ENCODE results near the gene SPIN3. TPM values are rescaled to one million over a fixed set of nuclear protein-coding genes. Genes with fewer than 3 reads are reported as not detected.

SPIN3 gene
- 7.0 and 8.7 TPM in 2 replicates for total RNA-seq

GRCh38 chrX:56995271-56995994, at the start of gene SPIN3:
SPIN3 (minus strand) TSS chrX:56995541; CDS start chrX:56994947, 594 bp downstream.

Other genes starting within 250 kb of the SPIN3 start
- 12.6 and 15.9 TPM in 2 replicates for gene SPIN2B, start 126.0 kb upstream of the SPIN3 start, total RNA-seq
- 2.4 TPM in 2 replicates for gene SPIN2A, start 141.9 kb upstream of the SPIN3 start, total RNA-seq